Adipocyte (in vitro differentiated cells): ENCODE results near the gene STOX1.

Experiments used
- DNase-seq: peaks from one replicate; pipeline ENCODE4 v3.0.0-alpha.2; 2015; ENCODE audit warnings: low read depth
- H3K27me3 ChIP-seq: replicated peaks from 2 replicates; pipeline ENCODE4 v1.7.0; 2013; ENCODE audit warnings: mild to moderate bottlenecking, low read length, moderate library complexity; ENCODE audit not compliant: control insufficient read depth, insufficient read depth
- H3K36me3 ChIP-seq: 2 replicates; pipeline ENCODE4 v1.7.0; 2013; ENCODE audit warnings: low read length, mild to moderate bottlenecking, moderate library complexity; ENCODE audit not compliant: control insufficient read depth, insufficient read depth, severe bottlenecking
- H3K4me1 ChIP-seq: 2 replicates; pipeline ENCODE4 v1.7.0; 2013; ENCODE audit warnings: mild to moderate bottlenecking, low read length, moderate library complexity; ENCODE audit not compliant: control insufficient read depth, insufficient read depth
- H3K4me3 ChIP-seq: 2 replicates; pipeline ENCODE4 v1.7.0; 2013; ENCODE audit warnings: mild to moderate bottlenecking, low read length, moderate library complexity
- H3K9ac ChIP-seq: 2 replicates; pipeline ENCODE4 v1.7.0; 2013; ENCODE audit warnings: mild to moderate bottlenecking, low read length, moderate library complexity
- H3K9me3 ChIP-seq: 2 replicates; pipeline ENCODE4 v1.7.0; 2013; ENCODE audit warnings: mild to moderate bottlenecking, low read length, moderate library complexity; ENCODE audit not compliant: control insufficient read depth

STOX1 gene

DNA sequence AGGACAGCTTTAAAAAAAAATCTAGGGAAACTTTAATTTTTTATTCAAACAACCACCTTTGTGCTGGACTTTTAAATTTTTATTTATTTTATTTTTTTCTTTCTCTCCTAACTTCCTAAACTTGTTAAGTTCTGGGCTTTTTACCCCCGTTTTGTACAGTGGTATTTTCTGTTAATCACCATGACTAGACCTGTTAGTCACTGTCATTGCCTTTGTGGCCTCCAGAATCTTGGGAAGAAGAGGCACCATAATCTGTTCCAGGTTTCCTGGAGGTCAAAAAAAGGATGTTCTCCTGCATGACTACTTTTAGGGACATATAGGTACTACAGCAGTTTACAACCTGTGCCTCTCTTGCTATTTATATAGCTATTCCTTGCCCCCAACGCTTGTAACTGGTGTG is 42.7 kb downstream of the STOX1 start:
- Histone ChIP-seq H3K9me3 (peaks cover 8% of the 10 kb centered on the region), H3K4me3 (peak overlapping the region; percentile 0), H3K36me3 (no peaks in the 10 kb centered on the region), H3K9ac (peak overlapping the region; percentile 24), H3K27me3 (no peaks in the 10 kb centered on the region), H3K4me1 (peaks cover 41% of the 10 kb centered on the region)
- DNase-seq: peak; percentile 15

DNA sequence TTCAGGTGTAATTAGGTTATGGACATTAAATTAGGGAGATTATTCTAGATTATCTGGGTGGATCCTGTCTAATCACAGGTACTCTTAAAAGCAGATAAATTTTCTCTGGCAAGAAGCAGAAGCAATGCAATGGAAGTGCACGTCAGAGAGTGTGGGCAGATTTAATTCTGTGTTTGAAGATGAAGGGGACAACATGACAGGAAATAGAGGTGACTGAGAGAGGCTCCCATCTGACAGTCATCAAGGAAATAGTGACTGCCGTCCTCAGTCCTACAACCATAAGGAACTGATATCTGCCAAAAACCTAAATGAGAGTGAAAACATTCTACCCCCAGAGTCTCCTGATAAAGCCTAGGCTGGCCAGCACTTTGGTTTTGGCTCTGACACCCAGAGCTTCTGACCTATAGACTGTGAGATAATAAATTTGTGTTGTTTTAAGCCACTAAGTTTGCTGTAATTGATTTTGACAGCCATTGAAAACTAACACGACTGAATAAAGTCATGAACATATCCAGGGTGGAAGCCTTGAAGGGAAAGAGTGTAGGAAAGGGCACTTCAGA is 43.3 kb downstream of the STOX1 start:
- H3K27me3 ChIP-seq: no peaks in the 10 kb centered on the region
- peak overlapping the region; percentile 0 for H3K4me3 ChIP-seq
- no peak for DNase-seq
- H3K9me3 ChIP-seq: peaks cover 8% of the 10 kb centered on the region
- H3K4me1 ChIP-seq: peaks cover 41% of the 10 kb centered on the region
- peak overlapping the region; percentile 24 for H3K9ac ChIP-seq
- no peaks in the 10 kb centered on the region for H3K36me3 ChIP-seq

DNA sequence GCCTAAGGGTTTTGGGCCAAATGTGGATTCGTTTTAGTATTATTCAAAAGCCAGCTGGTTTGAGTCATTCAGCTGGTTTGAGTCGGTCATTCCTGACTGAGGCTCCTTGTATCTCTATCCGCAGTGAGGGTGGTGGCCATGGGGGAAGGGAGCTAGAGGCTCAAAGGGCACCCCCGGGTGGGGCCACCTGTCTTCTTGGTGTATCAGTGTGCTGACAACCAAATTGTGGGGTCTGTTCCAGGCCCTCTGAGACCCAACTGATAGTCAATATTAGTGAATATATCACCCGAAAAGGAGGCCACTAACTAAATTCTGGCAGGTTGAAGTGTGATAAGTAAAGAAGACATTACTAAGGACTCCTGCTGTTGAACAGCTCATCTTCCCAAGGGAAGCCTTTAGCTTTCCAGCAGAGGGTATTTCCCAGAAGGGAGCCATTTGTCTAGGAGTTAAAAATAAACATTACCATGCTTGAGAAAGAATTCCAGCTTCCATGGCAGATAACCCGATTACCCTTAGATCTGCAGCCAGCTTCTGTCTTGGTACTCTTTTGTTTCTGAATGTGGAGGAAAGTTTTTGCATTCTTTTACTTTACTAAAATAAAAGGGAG is 43.9 kb downstream of the STOX1 start:
- no peaks in the 10 kb centered on the region for H3K36me3 ChIP-seq
- peak overlapping the region; percentile 0 for H3K4me3 ChIP-seq
- peaks cover 41% of the 10 kb centered on the region for H3K4me1 ChIP-seq
- peak overlapping the region; percentile 24 for H3K9ac ChIP-seq
- H3K9me3 ChIP-seq: peaks cover 8% of the 10 kb centered on the region
- DNase-seq: peak; percentile 69
- H3K27me3 ChIP-seq: no peaks in the 10 kb centered on the region

DNA sequence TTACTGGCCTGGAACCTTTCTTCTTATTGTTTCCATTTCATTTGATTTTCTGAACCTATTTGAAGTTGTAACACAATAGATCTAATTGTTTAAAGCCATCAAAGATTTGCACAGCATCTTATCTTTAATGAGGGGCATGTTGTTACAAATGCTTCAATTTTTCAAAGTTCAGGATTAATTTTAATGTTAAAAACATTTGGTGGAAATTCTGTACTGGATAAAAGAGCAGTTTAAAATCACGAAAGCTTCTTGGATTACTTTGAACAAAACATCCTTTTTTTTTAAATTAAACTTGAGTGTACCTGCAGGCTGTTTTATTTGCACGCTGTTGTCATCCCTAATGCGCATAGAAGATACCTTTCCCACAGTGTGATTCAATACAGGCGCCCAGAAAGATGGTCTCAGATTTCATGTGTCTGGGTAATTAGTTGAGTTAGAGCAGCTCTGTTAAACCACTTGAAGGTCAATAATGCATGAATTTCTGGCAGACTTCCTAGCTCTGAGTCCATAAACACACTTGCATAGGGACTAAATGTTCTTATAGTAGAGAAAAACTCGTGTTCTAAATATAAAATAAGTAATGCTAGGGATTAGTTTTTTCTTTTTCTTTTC is 44.5 kb downstream of the STOX1 start:
- Histone ChIP-seq H3K9me3 (peaks cover 8% of the 10 kb centered on the region), H3K36me3 (no peaks in the 10 kb centered on the region), H3K9ac (peak overlapping the region; percentile 24), H3K27me3 (no peaks in the 10 kb centered on the region), H3K4me3 (peak overlapping the region; percentile 0), H3K4me1 (peaks cover 44% of the 10 kb centered on the region)
- DNase-seq: peak; percentile 97

DNA sequence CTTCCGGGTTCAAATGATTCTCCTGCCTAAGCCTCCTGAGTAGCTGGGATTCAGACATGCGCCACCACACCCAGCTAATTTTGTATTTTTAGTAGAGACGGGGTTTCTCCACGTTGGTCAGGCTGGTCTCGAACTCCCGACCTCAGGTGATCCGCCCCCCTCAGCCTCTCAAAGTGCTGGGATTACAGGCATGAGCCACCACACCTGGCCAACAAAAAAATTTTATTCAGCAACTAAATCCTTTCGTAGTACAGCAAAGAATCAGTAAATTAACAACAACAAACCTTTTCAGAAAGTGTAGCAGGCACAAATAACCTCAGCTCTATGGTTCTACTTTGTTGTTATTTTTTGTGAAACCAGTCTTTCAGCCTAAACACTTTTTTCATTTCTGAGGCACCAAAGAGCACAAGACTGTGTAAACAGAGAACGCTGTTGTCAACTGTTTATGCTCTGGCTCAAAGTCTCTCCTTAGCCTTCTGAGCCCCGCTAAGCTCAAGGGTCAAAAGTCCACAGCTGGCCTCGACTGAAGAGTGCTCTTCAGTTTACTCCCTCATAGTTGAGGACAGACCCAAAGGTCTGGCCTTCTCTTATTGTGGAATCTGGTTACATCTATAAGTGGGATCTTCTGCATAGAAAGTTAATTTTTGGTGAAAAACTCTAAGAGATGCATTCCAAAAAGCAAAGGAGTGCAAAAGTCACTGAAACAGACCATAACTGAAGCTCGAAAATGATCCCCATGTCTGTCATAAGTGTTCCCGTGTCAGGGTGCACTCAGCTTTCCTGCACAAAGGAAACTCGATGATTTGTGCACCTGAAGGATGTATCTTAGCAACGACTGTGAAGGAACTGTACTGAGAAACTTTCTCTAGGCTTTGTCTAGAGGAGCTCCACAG is 49.2 kb downstream of the STOX1 start:
- peaks cover 5% of the 10 kb centered on the region for H3K27me3 ChIP-seq
- peaks cover 17% of the 10 kb centered on the region for H3K4me1 ChIP-seq
- H3K36me3 ChIP-seq: no peaks in the 10 kb centered on the region
- H3K9ac ChIP-seq: no peak overlapping the region
- peak; percentile 9 for DNase-seq
- no peaks in the 10 kb centered on the region for H3K9me3 ChIP-seq
- H3K4me3 ChIP-seq: no peak overlapping the region

DNA sequence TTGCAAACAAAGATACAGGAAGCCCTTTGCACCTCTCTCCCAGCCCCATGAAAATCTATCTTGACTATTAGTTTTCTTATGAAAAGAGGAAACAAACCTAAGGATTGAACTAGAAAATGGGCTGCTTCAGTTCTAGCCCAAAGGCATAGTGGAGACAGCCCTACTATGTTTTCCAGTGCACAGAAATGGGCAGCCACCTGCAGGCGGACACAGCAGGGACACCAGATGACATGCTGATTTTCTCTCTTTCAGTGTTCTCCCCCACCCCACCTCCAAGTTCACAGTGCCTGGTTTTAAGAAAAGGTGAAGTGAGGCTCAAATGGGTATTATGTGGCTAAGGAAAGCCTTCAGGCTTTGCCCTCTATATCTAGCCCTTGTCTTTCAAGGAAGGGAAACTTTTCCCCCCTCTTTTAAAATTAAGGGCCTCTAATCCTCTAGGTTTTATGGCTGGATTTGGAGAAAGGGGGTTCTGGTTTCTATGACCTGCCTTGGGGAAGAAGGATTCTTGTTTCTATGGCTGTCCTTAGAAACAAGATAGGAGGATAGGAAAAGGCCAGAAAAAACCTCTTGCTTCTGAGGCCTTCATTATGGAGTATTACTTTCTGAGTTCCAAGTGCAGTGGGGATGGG is 50.3 kb downstream of the STOX1 start:
- H3K36me3 ChIP-seq: no peaks in the 10 kb centered on the region
- H3K4me1 ChIP-seq: peaks cover 8% of the 10 kb centered on the region
- peaks cover 5% of the 10 kb centered on the region for H3K27me3 ChIP-seq
- no peak overlapping the region for H3K4me3 ChIP-seq
- no peak overlapping the region for H3K9ac ChIP-seq
- no peaks in the 10 kb centered on the region for H3K9me3 ChIP-seq
- DNase-seq: no peak

DNA sequence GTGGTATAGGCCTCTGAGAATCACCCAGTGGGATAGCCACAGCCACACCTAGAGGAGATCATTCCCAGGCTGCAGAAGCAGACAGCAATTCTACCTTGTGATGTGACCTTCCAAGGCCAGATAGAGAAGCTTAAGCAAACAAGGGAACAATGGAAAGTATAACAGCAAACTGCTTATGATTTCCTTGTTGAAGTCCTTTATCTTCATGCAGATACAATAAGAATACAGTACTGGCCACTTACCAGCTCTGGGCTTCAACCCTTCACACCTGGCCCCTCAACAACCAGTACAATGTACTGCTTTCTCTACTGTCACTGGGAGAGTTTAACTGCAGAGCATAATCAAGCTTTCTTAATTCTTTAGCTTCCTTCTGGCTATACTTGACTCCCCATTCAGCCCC is 51.2 kb downstream of the STOX1 start:
- Histone ChIP-seq H3K36me3 (no peaks in the 10 kb centered on the region), H3K4me1 (peaks cover 4% of the 10 kb centered on the region), H3K9ac (no peak overlapping the region), H3K9me3 (no peaks in the 10 kb centered on the region), H3K4me3 (no peak overlapping the region), H3K27me3 (peaks cover 5% of the 10 kb centered on the region)
- DNase-seq: no peak

DNA sequence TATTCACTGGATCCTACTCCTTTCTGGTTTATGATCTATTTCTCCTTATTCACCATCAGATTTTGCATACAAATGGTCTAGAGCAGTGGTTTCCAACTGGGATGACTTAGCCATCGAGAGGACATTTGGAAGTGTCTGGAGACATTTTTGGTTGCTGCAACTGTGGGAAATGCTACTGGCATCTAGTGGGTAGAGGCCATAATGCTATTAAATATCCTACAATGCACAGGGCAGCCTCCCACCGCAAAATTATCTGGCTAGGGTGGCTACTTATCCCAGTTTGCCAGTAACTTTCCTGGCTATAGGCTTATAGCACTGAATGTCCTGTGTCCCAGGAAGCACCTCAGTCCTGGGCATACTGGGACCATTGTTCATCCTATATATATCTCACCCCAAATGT is 52.3 kb downstream of the STOX1 start:
- no peak overlapping the region for H3K4me3 ChIP-seq
- H3K36me3 ChIP-seq: no peaks in the 10 kb centered on the region
- peaks cover 4% of the 10 kb centered on the region for H3K4me1 ChIP-seq
- H3K27me3 ChIP-seq: peaks cover 5% of the 10 kb centered on the region
- H3K9me3 ChIP-seq: no peaks in the 10 kb centered on the region
- no peak overlapping the region for H3K9ac ChIP-seq
- no peak for DNase-seq

DNA sequence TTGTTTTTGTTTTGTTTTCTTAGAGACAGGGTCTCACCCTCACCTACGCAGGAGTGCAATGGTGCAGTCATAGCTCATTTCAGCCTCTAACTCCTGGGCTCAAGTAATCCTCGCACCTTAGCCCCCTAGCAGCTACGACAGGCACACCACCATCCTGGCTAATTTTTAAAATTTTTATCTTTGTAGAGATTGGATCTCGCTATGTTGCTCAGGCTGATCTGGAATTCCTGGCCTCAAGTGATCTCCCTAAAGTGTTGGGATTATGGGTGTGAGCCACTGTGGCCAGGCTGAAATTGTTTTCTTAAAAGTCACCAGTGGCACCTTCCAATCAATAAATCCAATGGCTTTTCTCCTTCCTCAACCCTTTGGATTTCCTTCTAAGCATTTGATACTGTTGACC is 52.9 kb downstream of the STOX1 start:
- no peaks in the 10 kb centered on the region for H3K36me3 ChIP-seq
- H3K9ac ChIP-seq: no peak overlapping the region
- no peaks in the 10 kb centered on the region for H3K9me3 ChIP-seq
- peaks cover 5% of the 10 kb centered on the region for H3K27me3 ChIP-seq
- peaks cover 4% of the 10 kb centered on the region for H3K4me1 ChIP-seq
- no peak overlapping the region for H3K4me3 ChIP-seq
- DNase-seq: no peak

DNA sequence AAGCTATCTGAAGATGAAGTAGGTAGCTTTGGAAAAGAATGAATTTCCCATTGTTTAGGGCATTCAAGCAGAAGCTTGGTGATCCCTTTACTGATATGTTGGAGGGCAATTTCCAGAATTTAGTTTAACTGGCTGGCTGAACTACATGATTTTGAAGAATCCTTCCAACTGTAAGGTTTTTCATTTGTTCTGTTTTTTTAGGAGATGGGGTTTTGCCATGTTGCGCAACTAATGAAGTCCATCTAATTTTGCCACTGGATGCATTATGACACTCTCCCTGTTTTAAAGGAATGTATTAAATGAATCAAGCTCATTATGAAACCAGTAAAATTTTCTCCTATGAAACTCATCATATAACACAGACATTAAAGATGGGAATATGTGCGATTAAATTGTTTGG is 67.7 kb downstream of the STOX1 start:
- Histone ChIP-seq H3K9me3 (no peaks in the 10 kb centered on the region), H3K4me3 (no peak overlapping the region), H3K27me3 (no peaks in the 10 kb centered on the region), H3K36me3 (no peaks in the 10 kb centered on the region), H3K9ac (no peak overlapping the region), H3K4me1 (peaks cover 38% of the 10 kb centered on the region)
- DNase-seq: peak; percentile 41

DNA sequence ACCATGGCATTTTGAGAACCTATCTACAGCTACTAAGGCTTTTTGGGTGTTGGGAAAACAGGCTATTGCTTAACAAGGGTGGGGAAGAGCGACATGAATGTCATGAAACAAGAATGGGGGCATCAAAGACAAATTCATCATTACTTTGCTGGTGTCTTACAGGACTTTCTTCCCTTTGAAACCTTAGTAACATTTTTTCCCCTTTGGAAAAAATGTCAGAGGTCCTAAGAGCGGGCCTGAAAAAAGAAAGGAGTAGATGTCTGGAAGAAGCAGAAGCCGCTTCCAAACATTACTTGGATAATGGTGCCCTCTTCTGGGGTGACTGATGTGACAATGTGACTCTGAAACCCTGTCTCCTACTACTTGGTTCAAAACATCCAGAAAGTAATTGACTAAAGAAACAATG is 70.0 kb downstream of the STOX1 start:
- no peaks in the 10 kb centered on the region for H3K27me3 ChIP-seq
- H3K4me3 ChIP-seq: no peak overlapping the region
- no peaks in the 10 kb centered on the region for H3K9me3 ChIP-seq
- H3K36me3 ChIP-seq: no peaks in the 10 kb centered on the region
- peak overlapping the region; percentile 62 for H3K9ac ChIP-seq
- peaks cover 50% of the 10 kb centered on the region for H3K4me1 ChIP-seq
- peak; percentile 89 for DNase-seq
